Retinal pigment epithelial cell (primary cell): Measurements from ENCODE around the gene IL25.
A peak's percentile ranks its signal among the peaks of the same experiment; 100 is the strongest.

Experiments used
- DNase-seq: peaks from one replicate; pipeline ENCODE4 v3.0.0-alpha.2; 2010; ENCODE audit warnings: low read depth
- H3K4me3 ChIP-seq: 2 replicates; pipeline ENCODE4 v1.5.1; 2011; ENCODE audit warnings: mild to moderate bottlenecking, low read length, control low read depth, moderate library complexity
- CTCF ChIP-seq: conservative IDR thresholded peaks from 2 replicates; pipeline ENCODE4 v1.5.1; 2011; ENCODE audit warnings: low read depth, low read length, control low read depth, inconsistent platforms

IL25 gene

GRCh38 chr14:23348297-23348655 lies 24.3 kb upstream of the IL25 start:
- no peak overlapping the region for H3K4me3 ChIP-seq
- no peak for DNase-seq
- no peak for TF ChIP-seq CTCF

DNA sequence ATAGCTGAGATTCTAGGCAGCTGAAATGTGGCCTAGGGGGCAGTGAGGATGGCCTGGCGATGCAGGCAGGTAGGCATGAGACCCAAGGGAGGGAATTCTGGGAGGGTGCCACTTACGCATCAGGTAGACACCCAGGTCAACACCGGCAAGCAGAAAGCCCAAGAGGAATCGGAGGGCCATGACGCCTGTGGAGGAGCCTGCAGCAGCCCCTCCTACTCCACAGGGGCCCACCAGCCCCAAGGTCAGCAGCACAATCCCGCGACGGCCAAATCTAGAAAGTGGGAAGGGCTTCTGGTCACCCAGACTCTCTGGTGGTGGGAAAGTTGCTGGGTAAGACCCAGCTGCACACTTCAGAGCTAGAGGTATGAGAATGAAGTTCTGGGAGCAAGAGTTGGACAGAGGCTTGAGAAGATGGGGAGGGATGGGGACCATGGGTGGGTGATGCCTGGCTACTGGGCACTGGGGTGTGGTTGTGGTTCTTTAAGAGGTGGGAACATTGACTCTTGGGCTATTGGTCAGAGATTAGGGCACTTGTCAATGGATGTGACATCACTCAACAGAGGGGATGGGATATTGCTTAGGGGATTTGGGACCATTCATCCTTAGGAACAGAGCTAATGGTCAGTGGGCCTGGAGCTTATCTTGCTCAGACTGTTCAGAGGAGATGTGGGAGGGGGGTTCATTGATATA lies 23.3 kb upstream of the IL25 start:
- DNase-seq, result no peak
- H3K4me3 ChIP-seq, result no peak overlapping the region
- TF ChIP-seq CTCF, result no peak

GRCh38 chr14:23351681-23352505 lies 20.7 kb upstream of the IL25 start:
- DNase-seq, result no peak
- H3K4me3 ChIP-seq, result peak overlapping the region; percentile 60

DNA sequence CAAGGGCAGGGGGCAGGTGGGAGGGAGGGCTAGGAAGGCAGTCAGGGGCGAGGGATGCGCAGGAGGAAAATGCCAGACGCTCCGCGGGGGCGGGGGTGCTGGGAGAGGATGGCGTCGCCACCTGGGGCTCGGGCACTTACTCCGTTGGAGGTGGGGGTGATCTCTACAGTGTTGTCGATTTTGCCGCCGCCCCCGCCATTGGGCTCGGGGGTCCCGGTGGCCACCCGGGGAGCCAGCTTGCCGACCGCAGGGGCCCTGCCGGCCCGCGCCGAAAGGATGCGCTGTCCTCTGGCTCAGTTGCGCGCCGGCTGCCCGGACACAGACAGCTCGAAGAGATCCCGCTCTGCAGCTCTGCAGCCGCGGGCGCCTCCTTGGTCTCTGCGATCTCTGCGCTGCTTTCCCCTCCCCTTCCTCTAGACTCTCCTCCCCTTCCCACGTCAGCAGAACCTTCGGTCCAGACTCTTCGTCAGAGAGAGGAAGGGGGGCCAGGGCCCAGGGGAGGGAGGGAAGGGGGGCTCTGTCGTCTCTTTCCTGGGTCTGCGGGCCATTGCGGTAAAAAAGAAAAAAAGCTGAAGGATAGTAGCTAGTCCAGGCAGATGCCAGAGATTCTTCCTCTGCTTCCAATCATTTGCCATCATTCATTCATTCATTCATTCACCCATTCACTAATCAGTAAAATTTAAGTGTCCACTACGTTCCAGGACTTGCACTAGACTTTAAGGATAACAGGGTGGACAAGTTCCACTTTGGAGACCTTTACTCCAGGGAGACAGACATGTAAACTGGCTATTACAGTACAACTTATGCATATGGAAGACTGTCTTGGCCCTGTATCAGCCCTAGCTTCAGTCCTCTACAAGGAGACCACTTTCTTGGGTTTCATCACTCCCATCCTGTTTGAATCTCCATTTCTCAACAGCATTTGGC lies 19.8 kb upstream of the IL25 start, which contains the start of gene SLC22A17:
TSS of gene SLC22A17 (minus strand) at position 382 of the 927 bp plus-strand sequence.
- no peak for DNase-seq
- TF ChIP-seq CTCF, result peak; percentile 2
- peak within 1 kb of the TSS; percentile 60 for H3K4me3 ChIP-seq

More at GRCh38 chr14:23351681-23352505, 20.7 kb upstream of the IL25 start:
- TF ChIP-seq CTCF, result no peak

DNA sequence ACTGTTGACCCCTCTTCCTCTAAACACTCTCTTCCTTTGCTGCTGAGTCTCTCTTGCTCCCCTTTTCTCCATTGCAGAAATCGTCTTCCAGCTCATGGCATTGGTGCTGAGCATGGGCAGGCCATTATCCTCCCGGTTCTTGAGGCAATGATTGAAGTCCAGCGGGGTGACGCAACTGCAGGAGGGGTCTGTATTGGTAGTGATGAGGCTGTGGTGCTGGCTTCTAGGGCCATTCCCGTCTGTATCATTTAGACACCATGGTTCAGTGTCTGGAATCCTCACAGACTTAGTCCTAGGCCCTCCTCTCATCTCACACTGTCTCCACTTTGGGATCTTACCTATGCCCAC lies 19.2 kb upstream of the IL25 start:
- DNase-seq, result no peak
- no peak overlapping the region for H3K4me3 ChIP-seq
- TF ChIP-seq CTCF, result no peak

GRCh38 chr14:23354990-23355389 lies 17.6 kb upstream of the IL25 start:
- no peak for DNase-seq
- H3K4me3 ChIP-seq, result no peak overlapping the region
- no peak for TF ChIP-seq CTCF
